Astrocyte of the hippocampus (primary cell): ENCODE data around the gene PCK2.
"Not testable (repeated sequence)": the region's sequence is repeated elsewhere in the genome, so short reads cannot be mapped to it uniquely, and the experiment has no call there.

Experiments
- DNase-seq: peaks from one replicate; pipeline ENCODE4 v3.0.0; 2011; ENCODE audit warnings: low read depth, low spot score

Gene PCK2

DNA sequence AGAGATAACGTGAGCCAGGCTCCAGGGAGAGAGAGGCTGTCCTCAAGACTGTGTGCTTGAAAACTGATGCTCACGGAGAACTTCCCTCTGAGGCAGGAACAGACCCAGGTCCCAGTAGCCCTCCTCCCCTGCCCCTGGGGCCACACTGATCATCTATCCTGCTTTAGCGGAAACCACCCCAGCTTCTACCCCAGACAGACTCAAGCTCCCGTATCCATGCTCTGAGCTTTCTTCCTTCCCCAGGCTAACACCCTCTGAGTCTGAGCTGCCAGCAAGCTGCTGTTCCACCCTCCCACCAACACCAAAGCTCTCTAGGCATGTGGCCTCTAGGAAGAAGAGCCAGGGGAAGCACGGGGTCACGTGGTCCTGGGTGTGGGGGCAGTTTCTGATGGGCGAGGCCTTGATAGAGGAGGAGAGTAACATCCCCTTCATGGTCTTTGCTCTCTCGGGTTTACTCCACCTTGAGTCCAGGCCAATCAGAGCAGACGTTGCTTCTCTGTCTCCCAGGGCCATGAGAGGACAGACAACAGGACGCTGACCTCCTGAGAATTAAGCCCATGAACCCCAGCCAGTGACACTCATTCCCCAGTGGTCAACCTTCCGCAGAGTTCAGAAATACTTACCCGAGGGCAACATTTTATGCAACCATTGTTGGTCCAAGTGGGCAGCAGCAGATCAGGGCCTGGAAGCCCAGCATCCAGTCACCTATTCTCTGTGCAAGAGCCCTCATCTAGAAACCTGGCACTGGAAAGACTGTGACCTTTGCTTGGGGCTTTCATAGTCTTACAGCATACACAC, 1.4 kb downstream of the PCK2 start:
- DNase-seq, result no peak

DNA sequence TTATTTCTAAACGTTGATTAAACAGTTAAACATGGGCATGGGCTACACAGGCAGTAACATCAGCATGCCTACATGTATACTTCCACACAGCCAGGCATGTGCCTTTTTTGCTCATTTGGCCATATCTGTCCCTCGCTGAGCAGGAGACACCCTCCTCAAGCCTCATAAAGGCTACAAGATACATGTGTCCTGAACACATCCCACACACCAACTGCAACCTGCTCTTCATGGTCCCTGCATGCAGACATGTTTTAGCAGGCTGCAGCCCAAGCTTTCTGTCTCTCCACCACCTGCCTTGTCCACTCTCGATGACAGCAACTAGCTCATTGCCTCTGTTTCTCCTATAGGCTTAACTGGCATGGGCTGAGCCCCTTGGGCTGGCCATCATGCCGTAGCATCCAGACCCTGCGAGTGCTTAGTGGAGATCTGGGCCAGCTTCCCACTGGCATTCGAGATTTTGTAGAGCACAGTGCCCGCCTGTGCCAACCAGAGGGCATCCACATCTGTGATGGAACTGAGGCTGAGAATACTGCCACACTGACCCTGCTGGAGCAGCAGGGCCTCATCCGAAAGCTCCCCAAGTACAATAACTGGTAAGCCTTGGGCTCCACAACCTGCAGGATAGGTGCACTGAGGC, 2.6 kb downstream of the PCK2 start:
- DNase-seq, result no peak

DNA sequence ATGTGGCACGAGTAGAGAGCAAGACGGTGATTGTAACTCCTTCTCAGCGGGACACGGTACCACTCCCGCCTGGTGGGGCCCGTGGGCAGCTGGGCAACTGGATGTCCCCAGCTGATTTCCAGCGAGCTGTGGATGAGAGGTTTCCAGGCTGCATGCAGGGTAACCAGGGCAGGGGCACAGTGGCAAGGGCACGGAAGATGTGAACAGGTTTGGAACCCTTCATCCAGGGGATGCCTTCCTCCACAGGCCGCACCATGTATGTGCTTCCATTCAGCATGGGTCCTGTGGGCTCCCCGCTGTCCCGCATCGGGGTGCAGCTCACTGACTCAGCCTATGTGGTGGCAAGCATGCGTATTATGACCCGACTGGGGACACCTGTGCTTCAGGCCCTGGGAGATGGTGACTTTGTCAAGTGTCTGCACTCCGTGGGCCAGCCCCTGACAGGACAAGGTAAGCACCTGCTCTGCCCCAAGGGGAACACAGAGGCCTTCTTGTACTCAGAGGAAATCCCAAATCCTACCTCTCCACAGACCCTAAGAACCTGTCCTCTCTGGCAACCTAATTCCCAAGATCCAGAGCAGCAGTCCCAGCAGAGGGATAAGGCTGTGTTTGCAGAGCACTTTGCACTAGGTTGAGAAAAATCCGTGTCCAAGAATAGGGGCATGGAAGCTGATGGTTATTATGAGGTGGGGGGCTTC, 4.3 kb downstream of the PCK2 start:
- no peak for DNase-seq

DNA sequence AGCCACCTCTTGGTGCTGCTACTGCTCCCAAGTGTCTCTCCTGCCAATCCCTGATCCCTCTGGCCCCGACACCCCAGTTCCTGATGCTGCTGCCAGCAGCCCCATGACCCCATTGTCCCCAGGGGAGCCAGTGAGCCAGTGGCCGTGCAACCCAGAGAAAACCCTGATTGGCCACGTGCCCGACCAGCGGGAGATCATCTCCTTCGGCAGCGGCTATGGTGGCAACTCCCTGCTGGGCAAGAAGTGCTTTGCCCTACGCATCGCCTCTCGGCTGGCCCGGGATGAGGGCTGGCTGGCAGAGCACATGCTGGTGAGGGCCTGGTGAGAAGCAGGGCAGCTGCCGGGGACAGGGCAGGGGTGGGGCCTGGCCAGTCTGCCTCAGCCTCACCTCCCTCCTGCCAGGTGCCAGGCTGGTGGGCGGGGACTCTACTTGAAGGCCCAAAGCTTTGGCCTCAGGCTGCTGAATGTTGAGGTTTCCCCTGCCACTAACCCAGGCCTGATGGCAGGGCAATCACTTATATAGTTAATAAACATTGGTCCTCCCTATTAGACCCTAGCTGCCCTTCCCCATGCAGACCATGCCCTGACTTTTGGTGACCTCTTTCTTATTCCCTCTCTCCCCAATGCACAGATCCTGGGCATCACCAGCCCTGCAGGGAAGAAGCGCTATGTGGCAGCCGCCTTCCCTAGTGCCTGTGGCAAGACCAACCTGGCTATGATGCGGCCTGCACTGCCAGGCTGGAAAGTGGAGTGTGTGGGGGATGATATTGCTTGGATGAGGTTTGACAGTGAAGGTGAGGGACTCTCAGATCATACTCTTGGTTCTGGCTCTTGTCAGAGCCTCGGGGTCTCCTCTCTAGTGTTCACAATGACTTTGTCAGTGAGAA, 5.1 kb downstream of the PCK2 start:
- DNase-seq, result no peak

DNA sequence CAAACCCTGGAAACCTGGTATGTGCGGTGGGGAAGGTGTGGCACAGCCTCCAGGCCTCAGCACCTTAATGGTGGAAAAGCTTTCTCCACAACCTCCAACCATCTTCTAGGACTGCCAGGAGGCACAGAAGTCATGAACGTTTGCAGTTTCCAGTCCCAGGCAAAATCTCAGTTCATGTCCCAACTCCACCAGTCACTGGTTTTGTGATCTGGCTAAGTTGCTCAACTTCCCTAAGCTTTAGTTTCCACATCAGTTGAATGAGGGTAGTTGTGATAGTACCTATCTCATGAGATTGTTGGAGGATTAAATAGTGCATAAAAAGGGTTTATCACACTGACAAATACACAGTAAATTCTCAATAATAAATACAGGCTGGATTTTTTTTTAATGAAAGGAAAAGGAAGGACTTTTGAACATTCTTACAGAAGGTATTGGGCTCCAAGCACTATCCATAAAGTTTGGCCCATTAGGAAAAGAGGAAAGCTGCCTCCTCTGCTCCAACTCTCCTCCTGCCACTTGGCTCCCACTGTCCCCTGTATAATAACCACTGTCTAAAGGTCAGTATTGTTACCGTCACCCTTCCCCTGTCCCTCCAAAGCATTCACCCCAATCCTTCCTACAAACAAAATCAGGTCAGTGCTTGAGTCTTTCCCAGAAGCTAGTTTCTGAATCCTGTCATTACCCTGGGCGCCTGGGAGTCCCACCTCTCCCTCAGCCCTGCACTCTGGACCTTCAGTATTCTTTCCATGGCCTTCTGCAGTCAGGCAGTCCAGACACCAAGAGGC, 6.3 kb downstream of the PCK2 start:
- DNase-seq, result no peak

DNA sequence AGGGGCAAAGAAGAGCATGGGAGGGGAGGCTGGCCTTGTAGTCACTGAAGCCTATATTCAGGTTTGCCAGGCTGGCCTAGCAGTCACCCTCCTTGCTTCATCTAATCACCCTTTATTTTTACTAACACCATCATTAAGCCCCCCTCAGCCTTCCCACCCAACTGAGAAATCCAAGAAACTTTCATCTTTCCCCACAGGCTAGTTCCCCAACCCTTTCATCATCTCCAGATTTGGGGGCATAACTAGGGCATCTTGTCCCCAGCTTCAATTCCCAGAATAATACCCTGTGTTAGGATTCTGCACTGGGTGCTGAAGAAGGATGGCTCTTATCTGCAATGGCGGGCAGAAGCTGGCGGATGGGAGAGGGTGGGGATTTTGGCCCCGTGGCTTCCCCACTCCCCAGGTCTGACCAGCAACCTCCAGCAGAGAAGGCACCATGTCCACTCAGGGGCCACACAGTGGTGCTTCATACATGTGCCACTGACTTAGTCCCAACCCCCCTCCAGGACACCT, 6.9 kb downstream of the PCK2 start:
- DNase-seq, result no peak

GRCh38 chr14:24102357-24103048, 8.4 kb downstream of the PCK2 start:
- no peak for DNase-seq

DNA sequence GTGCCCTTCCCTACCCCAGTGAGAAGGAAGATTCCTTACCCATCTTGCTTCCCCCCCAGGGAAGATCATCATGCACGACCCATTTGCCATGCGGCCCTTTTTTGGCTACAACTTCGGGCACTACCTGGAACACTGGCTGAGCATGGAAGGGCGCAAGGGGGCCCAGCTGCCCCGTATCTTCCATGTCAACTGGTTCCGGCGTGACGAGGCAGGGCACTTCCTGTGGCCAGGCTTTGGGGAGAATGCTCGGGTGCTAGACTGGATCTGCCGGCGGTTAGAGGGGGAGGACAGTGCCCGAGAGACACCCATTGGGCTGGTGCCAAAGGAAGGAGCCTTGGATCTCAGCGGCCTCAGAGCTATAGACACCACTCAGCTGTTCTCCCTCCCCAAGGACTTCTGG, 9.3 kb downstream of the PCK2 start:
- DNase-seq, result no peak

DNA sequence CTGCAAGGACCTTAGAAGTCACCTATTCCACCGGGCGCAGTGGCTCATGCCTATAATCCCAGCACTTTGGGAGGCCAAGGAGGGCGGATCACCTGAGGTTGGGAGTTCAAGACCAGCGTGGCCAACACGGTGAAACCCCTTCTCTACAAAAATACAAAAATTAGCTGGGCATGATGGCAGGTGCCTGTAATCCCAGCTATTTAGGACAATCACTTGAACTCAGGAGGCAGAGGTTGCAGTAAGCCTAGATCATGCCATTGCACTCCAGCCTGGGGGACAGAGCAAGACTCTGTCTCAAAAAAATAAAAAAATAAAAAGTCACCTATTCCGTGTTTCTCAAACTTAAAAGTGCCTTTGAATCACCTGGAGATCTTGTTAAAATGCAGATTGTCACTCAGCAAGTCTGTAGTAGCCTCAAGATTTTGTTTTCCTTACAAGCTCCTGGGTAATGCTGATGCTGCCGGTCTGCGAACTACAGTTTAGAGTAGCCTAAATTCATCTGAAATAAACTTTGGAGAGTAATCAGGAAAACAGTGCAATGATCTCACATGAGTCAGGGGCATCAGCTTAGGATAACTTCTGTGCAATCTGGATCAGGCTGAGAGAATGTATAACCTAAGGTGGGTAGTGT, 11.6 kb downstream of the PCK2 start:
- not testable (repeated sequence) for DNase-seq

DNA sequence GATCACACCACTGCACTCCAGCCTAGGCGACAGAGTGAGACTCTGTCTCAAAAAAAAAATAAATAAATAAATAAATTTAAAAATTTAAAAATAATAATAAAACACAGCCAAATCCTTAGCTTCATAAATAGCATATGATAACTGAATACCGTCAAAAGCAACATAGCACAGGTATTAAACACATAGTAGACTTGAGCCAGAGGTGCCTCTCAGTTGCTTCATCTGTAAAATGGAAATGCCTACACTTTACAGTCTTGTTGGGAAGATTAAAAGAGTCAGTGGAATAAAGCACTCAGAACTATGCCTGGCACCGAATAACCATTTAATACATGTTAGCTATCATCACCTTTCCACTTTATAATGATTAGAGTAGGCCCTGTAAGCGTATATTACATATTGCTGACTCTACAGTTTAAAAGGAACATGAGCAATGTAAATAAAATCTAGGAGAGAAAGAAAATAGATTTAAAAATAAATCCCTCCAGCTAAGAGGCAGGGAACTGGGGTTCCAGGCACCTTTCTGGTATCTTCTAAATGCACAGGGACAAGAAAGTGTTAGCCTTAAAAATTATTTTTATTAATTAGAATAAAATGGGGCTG, 12.7 kb downstream of the PCK2 start:
- DNase-seq, result no peak

GRCh38 chr14:24108336-24108874, 14.3 kb downstream of the PCK2 start:
- no peak for DNase-seq

DNA sequence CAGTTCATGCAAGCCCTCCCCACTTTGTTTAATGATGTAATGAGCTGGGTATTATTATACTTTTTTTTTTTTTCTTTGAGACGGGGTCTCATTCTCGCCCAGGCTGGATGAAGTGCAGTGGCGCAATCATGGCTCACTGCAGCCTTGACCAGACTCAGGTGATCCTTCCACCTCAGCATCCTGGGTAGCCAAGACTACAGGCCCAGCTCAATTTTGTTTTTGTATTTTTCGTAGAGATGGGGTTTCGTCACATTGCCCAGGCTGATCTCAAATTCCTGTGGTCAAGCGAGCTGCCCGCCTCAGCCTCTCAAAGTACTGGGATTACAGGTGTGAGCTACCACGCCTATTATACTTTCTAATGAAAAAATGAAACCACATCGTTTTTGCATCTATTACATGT, 15.9 kb downstream of the PCK2 start:
- DNase-seq, result no peak

DNA sequence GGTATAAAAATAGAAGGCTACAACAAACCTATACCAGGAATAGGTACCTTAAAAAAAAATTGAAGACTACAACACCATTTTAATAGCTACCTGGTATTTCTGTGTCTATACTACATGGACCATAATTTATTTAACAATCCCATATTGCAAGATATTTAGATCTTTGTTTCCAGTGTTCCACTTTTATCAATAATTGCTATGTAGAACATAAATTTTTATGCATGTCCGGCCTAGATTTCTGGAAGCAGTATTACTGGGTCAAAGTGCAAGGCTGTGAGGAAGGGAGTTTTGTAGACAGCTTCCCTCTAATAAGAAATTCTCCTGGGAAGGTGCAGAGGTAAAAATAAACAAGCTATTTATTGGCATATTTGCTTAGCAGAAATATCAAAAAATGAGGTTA, 16.4 kb downstream of the PCK2 start:
- no peak for DNase-seq

- DNase-seq, result no peak
Measured at GRCh38 chr14:24113379-24113800, 19.3 kb downstream of the PCK2 start.

DNA sequence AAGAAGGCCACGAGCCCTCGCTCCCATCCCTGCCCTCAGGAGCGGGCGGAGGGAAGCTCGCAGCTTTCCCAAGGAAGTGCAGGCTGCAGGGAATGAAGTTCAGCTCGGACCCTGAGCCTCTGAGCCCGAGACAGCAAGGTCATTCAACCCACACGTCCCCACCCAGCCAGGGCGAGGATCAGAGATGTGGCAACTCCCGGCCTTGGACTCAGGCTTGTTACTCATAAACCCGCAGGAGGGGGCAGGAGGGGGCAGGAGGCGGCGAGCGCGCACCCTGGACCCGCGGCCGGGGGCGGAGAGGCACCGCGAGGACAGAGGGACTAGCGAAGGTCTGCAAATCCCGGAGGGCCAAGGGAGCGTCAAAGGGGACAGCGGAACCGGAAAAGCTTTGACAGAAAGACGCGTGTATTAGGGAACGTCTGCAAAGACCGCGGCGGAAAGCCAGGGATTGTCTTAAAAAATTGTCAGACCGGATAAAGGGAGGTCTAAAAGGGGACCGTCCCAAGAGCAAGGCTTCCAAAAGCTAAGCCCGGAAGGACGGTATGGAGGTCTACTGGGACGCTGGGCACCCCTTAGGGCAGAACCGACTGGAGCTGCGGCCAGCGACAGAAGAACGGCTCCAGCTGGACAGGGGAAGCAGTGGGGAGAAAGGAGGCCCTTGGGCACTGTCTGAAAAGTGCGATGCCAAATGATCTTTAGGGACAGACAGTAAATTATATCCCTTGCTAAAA, 19.9 kb downstream of the PCK2 start:
- DNase-seq, result peak; percentile 90

DNA sequence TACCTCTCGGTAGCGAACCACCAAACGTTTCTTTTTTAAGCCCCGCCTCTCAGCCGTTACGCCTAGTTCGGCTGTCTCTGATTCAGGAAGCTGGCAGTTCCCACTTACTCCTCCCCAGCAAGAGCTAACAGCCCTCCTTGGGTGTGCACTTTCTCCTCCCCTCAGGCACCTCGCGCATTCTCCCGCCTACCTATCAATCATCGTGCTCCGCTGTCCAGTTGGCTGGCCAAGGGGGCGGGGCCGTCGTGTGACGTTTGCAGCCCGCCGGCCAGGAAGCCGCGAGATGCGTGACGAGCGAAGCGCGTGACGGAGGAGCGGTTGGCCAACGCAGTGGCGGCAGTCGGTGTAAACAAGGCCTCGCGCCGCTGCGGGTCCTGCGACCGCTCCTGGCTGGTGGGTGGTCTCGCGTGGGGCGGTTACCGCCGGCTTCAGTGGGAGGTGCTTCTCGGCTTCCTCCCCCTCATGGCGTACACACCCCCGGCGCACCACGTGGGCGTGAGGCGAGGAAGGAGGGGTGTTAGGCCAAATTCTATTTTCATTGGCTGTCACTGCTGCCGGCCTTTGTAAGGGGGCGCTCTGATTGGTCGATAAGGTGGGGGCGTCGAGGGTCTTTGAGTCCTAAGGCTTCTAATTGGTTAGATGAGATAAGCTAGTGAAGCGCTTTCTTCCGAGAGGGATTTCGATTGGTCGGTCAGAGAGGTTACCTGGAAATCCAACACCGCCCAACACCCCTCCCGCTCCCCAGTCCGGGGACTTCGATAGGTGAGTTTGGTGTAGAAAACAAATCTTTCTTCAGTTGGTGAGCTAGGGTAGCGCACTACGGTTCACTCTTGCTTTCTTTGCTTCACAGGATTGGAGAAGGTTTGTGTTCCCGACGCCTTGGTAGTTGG, 20.7 kb downstream of the PCK2 start, which contains the start of the genes DCAF11 and NRL:
Gene DCAF11 (plus strand): TSS at position 246 of the 890 bp plus-strand sequence. CDS start 818 bp downstream, outside the sequence.
Gene NRL (minus strand): TSS at position 418 of the 890 bp plus-strand sequence. CDS start 32,101 bp downstream, outside the sequence.
- DNase-seq, result peak; percentile 100
